ENCODE data around the gene HOXA4. TPM values are rescaled to one million over a fixed set of nuclear protein-coding genes. Genes with fewer than 3 reads are reported as not detected.

The HOXA4 gene
- total and polyA plus RNA-seq, 7 experiments from 2014 or later, result 0.41 TPM; not detected in 6

- Histone ChIP-seq H3K36me3 (ENCODE audit: control insufficient read depth in 2 of 3, insufficient read depth in 3 of 3, low read length in 3 of 3) (no peaks in the 10 kb centered on the region), H3K9me3 (ENCODE audit: control insufficient read depth in 2 of 3, low read length in 3 of 3) (no peaks in the 10 kb centered on the region), H3K4me1 (ENCODE audit: control insufficient read depth in 2 of 2, insufficient read depth in 2 of 2, low read length in 2 of 2) (peaks cover 7 to 16% of the 10 kb centered on the region in 2 donors), H3K27me3 (ENCODE audit: control insufficient read depth in 2 of 2, insufficient read depth in 2 of 2, low read length in 2 of 2) (peaks cover 16 to 53% of the 10 kb centered on the region in 2 donors), H3K27ac (ENCODE audit: low read depth, low read length) (no peak overlapping the region), H3K4me3 (ENCODE audit: low read length) (no peak overlapping the region)
- H3K36me3 Mint-ChIP-seq, result no peaks in the 10 kb centered on the region
- peaks cover 63 to 71% (median 68%) of the 10 kb centered on the region in 5 donors for H3K27me3 Mint-ChIP-seq
- ATAC-seq (no peak), DNase-seq (no peak)
- ChIA-PET POLR2A (no interaction called here), CTCF (interaction anchor here (0.8 to 2.7 kb wide), 2 partner anchors 10 to 812 kb away, joined by 3 to 8 read pairs; no protein-coding TSS in a partner anchor)
- peaks cover 0 to 4% (median under 1%) of the 10 kb centered on the region in 11 donors for H3K9me3 Mint-ChIP-seq
- H3K4me1 Mint-ChIP-seq, result peaks cover 8 to 16% (median 13%) of the 10 kb centered on the region in 7 donors
- peak overlapping the region in 1 of 10 donors; percentile 5 for H3K4me3 Mint-ChIP-seq
- intact Hi-C loops (cut with micrococcal nuclease), result no loop called here
- no peak overlapping the region for H3K27ac Mint-ChIP-seq
Measured at GRCh38 chr7:27176962-27177794, 46.6 kb upstream of the HOXA4 start.

- peaks cover 0 to 9% (median 2%) of the 10 kb centered on the region in 11 donors for H3K9me3 Mint-ChIP-seq
- no peaks in the 10 kb centered on the region for H3K36me3 Mint-ChIP-seq
- no peaks in the 10 kb centered on the region for H3K9me3 ChIP-seq (ENCODE audit: control insufficient read depth in 2 of 3, low read length in 3 of 3)
- no peak overlapping the region for H3K27ac ChIP-seq (ENCODE audit: low read depth, low read length)
- H3K4me3 ChIP-seq (ENCODE audit: low read length), result no peak overlapping the region
- peaks cover 14 to 20% of the 10 kb centered on the region in 2 donors for H3K4me1 ChIP-seq (ENCODE audit: control insufficient read depth in 2 of 2, insufficient read depth in 2 of 2, low read length in 2 of 2)
- intact Hi-C loops (cut with micrococcal nuclease), result no loop called here
- peaks cover 14 to 23% (median 20%) of the 10 kb centered on the region in 7 donors for H3K4me1 Mint-ChIP-seq
- ChIA-PET CTCF (interaction anchor here (0.8 to 2.7 kb wide), 3 partner anchors 10 to 811 kb away, joined by 3 to 8 read pairs (median 4); no protein-coding TSS in a partner anchor), POLR2A (no interaction called here)
- H3K27me3 ChIP-seq (ENCODE audit: control insufficient read depth in 2 of 2, insufficient read depth in 2 of 2, low read length in 2 of 2), result peaks cover 18 to 59% of the 10 kb centered on the region in 2 donors
- DNase-seq, result no peak
- ATAC-seq, result no peak
- H3K36me3 ChIP-seq (ENCODE audit: control insufficient read depth in 2 of 3, insufficient read depth in 3 of 3, low read length in 3 of 3), result no peaks in the 10 kb centered on the region
- peak overlapping the region in 1 of 10 donors; percentile 5 for H3K4me3 Mint-ChIP-seq
- peaks cover 63 to 73% (median 69%) of the 10 kb centered on the region in 5 donors for H3K27me3 Mint-ChIP-seq
- no peak overlapping the region for H3K27ac Mint-ChIP-seq
Measured at GRCh38 chr7:27176524-27176845, 45.9 kb upstream of the HOXA4 start.

- Mint-ChIP-seq H3K4me1 (peaks cover 16 to 29% (median 21%) of the 10 kb centered on the region in 7 donors), H3K4me3 (no peak overlapping the region), H3K27ac (no peak overlapping the region), H3K27me3 (peaks cover 63 to 77% (median 69%) of the 10 kb centered on the region in 5 donors), H3K36me3 (no peaks in the 10 kb centered on the region), H3K9me3 (peaks cover 0 to 9% (median 2%) of the 10 kb centered on the region in 11 donors)
- no peaks in the 10 kb centered on the region for H3K9me3 ChIP-seq (ENCODE audit: control insufficient read depth in 2 of 3, low read length in 3 of 3)
- H3K27me3 ChIP-seq (ENCODE audit: control insufficient read depth in 2 of 2, insufficient read depth in 2 of 2, low read length in 2 of 2), result peaks cover 23 to 62% of the 10 kb centered on the region in 2 donors
- no peaks in the 10 kb centered on the region for H3K36me3 ChIP-seq (ENCODE audit: control insufficient read depth in 2 of 3, insufficient read depth in 3 of 3, low read length in 3 of 3)
- ATAC-seq (no peak), DNase-seq (no peak)
- CTCF ChIA-PET, result interaction anchor here (0.9 to 2.7 kb wide), 2 partner anchors 11 to 27 kb away, joined by 4 to 8 read pairs; no protein-coding TSS in a partner anchor
- no peak overlapping the region for H3K27ac ChIP-seq (ENCODE audit: low read depth, low read length)
- intact Hi-C loops (cut with micrococcal nuclease), result no loop called here
- no peak overlapping the region for H3K4me3 ChIP-seq (ENCODE audit: low read length)
- H3K4me1 ChIP-seq (ENCODE audit: control insufficient read depth in 2 of 2, insufficient read depth in 2 of 2, low read length in 2 of 2), result peaks cover 16 to 20% of the 10 kb centered on the region in 2 donors
- POLR2A ChIA-PET, result no interaction called here
Measured at GRCh38 chr7:27175626-27176523, 45.3 kb upstream of the HOXA4 start.

GRCh38 chr7:27174874-27175625 lies 44.5 kb upstream of the HOXA4 start:
- peaks cover 13 to 34% (median 22%) of the 10 kb centered on the region in 7 donors for H3K4me1 Mint-ChIP-seq
- Histone ChIP-seq H3K4me3 (ENCODE audit: low read length) (no peak overlapping the region), H3K27ac (ENCODE audit: low read depth, low read length) (no peak overlapping the region), H3K27me3 (ENCODE audit: control insufficient read depth in 2 of 2, insufficient read depth in 2 of 2, low read length in 2 of 2) (peaks cover 29 to 62% of the 10 kb centered on the region in 2 donors), H3K9me3 (ENCODE audit: control insufficient read depth in 2 of 3, low read length in 3 of 3) (no peaks in the 10 kb centered on the region), H3K36me3 (ENCODE audit: control insufficient read depth in 2 of 3, insufficient read depth in 3 of 3, low read length in 3 of 3) (no peaks in the 10 kb centered on the region), H3K4me1 (ENCODE audit: control insufficient read depth in 2 of 2, insufficient read depth in 2 of 2, low read length in 2 of 2) (peaks cover 16 to 20% of the 10 kb centered on the region in 2 donors)
- ATAC-seq (no peak), DNase-seq (no peak)
- ChIA-PET POLR2A (interaction anchor here (1.1 kb wide), 1 partner anchor 24 kb away, joined by 4 read pairs; no protein-coding TSS in a partner anchor), CTCF (no interaction called here)
- peaks cover 66 to 80% (median 74%) of the 10 kb centered on the region in 5 donors for H3K27me3 Mint-ChIP-seq
- peak overlapping the region in 9 of 10 donors; percentile 14 to 75 (median 54) for H3K4me3 Mint-ChIP-seq
- peaks cover 0 to 13% (median 2%) of the 10 kb centered on the region in 11 donors for H3K9me3 Mint-ChIP-seq
- intact Hi-C loops (cut with micrococcal nuclease), result loop anchor here in 1 of 2 donors (1.0 to 5.0 kb wide), 2 partner anchors 9 to 973 kb away; partner anchors contain the start of genes CBX3 and HNRNPA2B1
- no peaks in the 10 kb centered on the region for H3K36me3 Mint-ChIP-seq
- H3K27ac Mint-ChIP-seq, result peak overlapping the region in 3 of 9 donors; percentile 44 to 66 (median 57)

- no peaks in the 10 kb centered on the region for H3K9me3 ChIP-seq (ENCODE audit: control insufficient read depth in 2 of 3, low read length in 3 of 3)
- Mint-ChIP-seq H3K27me3 (peaks cover 63 to 72% (median 68%) of the 10 kb centered on the region in 5 donors), H3K9me3 (peaks cover 0 to 11% (median 2%) of the 10 kb centered on the region in 11 donors), H3K4me1 (peaks cover 9 to 32% (median 18%) of the 10 kb centered on the region in 7 donors), H3K36me3 (no peaks in the 10 kb centered on the region), H3K27ac (peak within 1 kb of the TSS in 3 of 9 donors; percentile 44 to 70 (median 57)), H3K4me3 (peak within 1 kb of the TSS in 9 of 10 donors; percentile 50 to 79 (median 69))
- ATAC-seq, result peak; percentile 37
- intact Hi-C loops (cut with micrococcal nuclease), result loop anchor here (1.0 to 5.0 kb wide), 6 partner anchors 10 to 972 kb away; partner anchors contain the start of genes CBX3 (in 1 of the 2), HNRNPA2B1 (in 1 of the 2) and HOXA7 (in 1 of the 2)
- peak in 3 of 9 donors; percentile 14 to 19 (median 15) for DNase-seq
- peaks cover 15 to 16% of the 10 kb centered on the region in 2 donors for H3K4me1 ChIP-seq (ENCODE audit: control insufficient read depth in 2 of 2, insufficient read depth in 2 of 2, low read length in 2 of 2)
- ChIA-PET POLR2A (interaction anchor here (1.1 kb wide), 1 partner anchor 25 kb away, joined by 4 read pairs; no protein-coding TSS in a partner anchor), CTCF (interaction anchor here (0.9 kb wide), 1 partner anchor 8 kb away, joined by 4 read pairs; no protein-coding TSS in a partner anchor)
- H3K4me3 ChIP-seq (ENCODE audit: low read length), result peak within 1 kb of the TSS; percentile 36
- H3K27me3 ChIP-seq (ENCODE audit: control insufficient read depth in 2 of 2, insufficient read depth in 2 of 2, low read length in 2 of 2), result peaks cover 25 to 58% of the 10 kb centered on the region in 2 donors
- H3K27ac ChIP-seq (ENCODE audit: low read depth, low read length), result no peak within 1 kb of the TSS
- no peaks in the 10 kb centered on the region for H3K36me3 ChIP-seq (ENCODE audit: control insufficient read depth in 2 of 3, insufficient read depth in 3 of 3, low read length in 3 of 3)
Measured at GRCh38 chr7:27173956-27174873, 43.7 kb upstream of the HOXA4 start, which contains the start of gene HOXA10. HOXA10 (minus strand) TSS chr7:27174320; CDS start chr7:27174306, 14 bp downstream.

Data from naive thymus-derived CD4-positive, alpha-beta T cell (primary cell).